GM13976 (cell line): ENCODE measurements around the gene ADD3.
A peak's percentile ranks its signal among the peaks of the same experiment; 100 is the strongest.

Experiments used
- DNase-seq: peaks from one replicate; pipeline ENCODE4 v3.0.0; 2012; ENCODE audit warnings: low spot score
- CTCF ChIP-seq: IDR thresholded peaks from 2 replicates; pipeline ENCODE4 v1.5.1; 2012; ENCODE audit warnings: borderline replicate concordance, mild to moderate bottlenecking; ENCODE audit not compliant: insufficient read depth; ENCODE audit errors: extremely low read depth, missing control alignments, control extremely low read depth
- in situ Hi-C: fragments of 300-500 bp; cut with MboI; formaldehyde crosslinking; loops from one replicate; pipeline ENCODE4 v1.12.0; 2022; ENCODE audit warnings: low sequenced_read_pairs, mixed read lengths, inconsistent platforms; ENCODE audit not compliant: unreplicated experiment

ADD3 gene

GRCh38 chr10:110033701-110034235, 26.0 kb downstream of the ADD3 start:
- TF ChIP-seq CTCF, result no peak
- in situ Hi-C loops, result no loop called here

GRCh38 chr10:110034596-110034995, 26.8 kb downstream of the ADD3 start:
- no peak for TF ChIP-seq CTCF
- no peak for DNase-seq
- in situ Hi-C loops, result no loop called here

More at GRCh38 chr10:110033701-110034235, 26.0 kb downstream of the ADD3 start:
- DNase-seq, result no peak

GRCh38 chr10:110035070-110035921, 27.5 kb downstream of the ADD3 start:
- in situ Hi-C loops, result no loop called here
- no peak for TF ChIP-seq CTCF

GRCh38 chr10:110036640-110037039, 28.9 kb downstream of the ADD3 start:
- in situ Hi-C loops, result no loop called here
- TF ChIP-seq CTCF, result no peak
- peak; percentile 34 for DNase-seq

More at GRCh38 chr10:110035070-110035921, 27.5 kb downstream of the ADD3 start:
- DNase-seq, result no peak

GRCh38 chr10:110039254-110039653, 31.5 kb downstream of the ADD3 start:
- no peak for DNase-seq
- in situ Hi-C loops, result no loop called here
- TF ChIP-seq CTCF, result no peak

GRCh38 chr10:110040108-110040507, 32.3 kb downstream of the ADD3 start:
- in situ Hi-C loops, result no loop called here
- no peak for DNase-seq
- no peak for TF ChIP-seq CTCF
